AG04449 (cell line): ENCODE data around the gene GPAM.

ENCODE experiments used
- CTCF ChIA-PET: fragments of 350-600 bp; formaldehyde crosslinking; extraction: SDS; loops from one replicate; lab custom pipeline; 2021; ENCODE audit warnings: antibody characterized with exemption; lab: Yijun Ruan, JAX
- POLR2A ChIA-PET: fragments of 400-600, 350-600 bp; formaldehyde crosslinking; extraction: SDS; loops from one replicate; lab custom pipeline; 2020; ENCODE audit warnings: antibody characterized with exemption, inconsistent platforms; lab: Yijun Ruan, JAX
- DNase-seq: peaks from one replicate; pipeline ENCODE4 v3.0.0-alpha.2; 2010; ENCODE audit warnings: low read depth, low spot score
- H3K4me3 ChIP-seq: 2 replicates; pipeline ENCODE4 v1.5.1; 2011; ENCODE audit warnings: low read depth, mild to moderate bottlenecking, control low read depth, low read length
- TF ChIP-seq, protein P1 (sequence below): IDR thresholded peaks from one replicate; pipeline ENCODE4 v1.5.1; 2011; ENCODE audit warnings: mild to moderate bottlenecking, moderate library complexity, low read length, control low read depth, inconsistent platforms; ENCODE audit not compliant: insufficient read depth; ENCODE audit errors: missing control alignments

Gene GPAM

GRCh38 chr10:112191041-112191590 lies 7.6 kb upstream of the GPAM start:
- ChIA-PET CTCF (interaction anchor here (0.8 kb wide), 1 partner anchor 54 kb away, joined by 3 read pairs; no protein-coding TSS in a partner anchor), POLR2A (no interaction called here)
- DNase-seq, result no peak

GRCh38 chr10:112189465-112189864 lies 5.9 kb upstream of the GPAM start:
- ChIA-PET CTCF (interaction anchor here (0.6 to 1.9 kb wide), 4 partner anchors 52 to 143 kb away, joined by 3 to 8 read pairs (median 6); no protein-coding TSS in a partner anchor), POLR2A (no interaction called here)
- TF ChIP-seq, protein P1, sequence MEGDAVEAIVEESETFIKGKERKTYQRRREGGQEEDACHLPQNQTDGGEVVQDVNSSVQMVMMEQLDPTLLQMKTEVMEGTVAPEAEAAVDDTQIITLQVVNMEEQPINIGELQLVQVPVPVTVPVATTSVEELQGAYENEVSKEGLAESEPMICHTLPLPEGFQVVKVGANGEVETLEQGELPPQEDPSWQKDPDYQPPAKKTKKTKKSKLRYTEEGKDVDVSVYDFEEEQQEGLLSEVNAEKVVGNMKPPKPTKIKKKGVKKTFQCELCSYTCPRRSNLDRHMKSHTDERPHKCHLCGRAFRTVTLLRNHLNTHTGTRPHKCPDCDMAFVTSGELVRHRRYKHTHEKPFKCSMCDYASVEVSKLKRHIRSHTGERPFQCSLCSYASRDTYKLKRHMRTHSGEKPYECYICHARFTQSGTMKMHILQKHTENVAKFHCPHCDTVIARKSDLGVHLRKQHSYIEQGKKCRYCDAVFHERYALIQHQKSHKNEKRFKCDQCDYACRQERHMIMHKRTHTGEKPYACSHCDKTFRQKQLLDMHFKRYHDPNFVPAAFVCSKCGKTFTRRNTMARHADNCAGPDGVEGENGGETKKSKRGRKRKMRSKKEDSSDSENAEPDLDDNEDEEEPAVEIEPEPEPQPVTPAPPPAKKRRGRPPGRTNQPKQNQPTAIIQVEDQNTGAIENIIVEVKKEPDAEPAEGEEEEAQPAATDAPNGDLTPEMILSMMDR, result no peak
- no peak overlapping the region for H3K4me3 ChIP-seq
- no peak for DNase-seq

More at GRCh38 chr10:112191041-112191590, 7.6 kb upstream of the GPAM start:
- TF ChIP-seq, protein P1, result no peak
- H3K4me3 ChIP-seq, result no peak overlapping the region

DNA sequence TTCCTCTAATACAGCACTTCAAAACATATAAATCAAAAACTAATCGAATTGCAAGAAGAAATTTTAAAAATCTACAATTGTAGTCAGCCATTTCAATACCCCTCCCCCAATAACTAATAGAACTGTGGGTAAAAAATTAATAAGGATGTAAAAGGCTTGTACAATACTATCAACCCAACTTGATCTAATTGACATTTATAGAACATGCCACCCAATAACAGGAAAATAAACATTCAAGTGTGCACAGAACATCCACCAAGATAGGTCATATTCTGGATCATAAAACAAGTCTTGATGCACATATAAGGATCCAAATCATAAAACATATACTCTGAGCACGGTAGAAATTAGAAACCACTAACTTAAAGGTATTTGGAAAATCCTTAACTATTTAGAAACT lies 4.0 kb upstream of the GPAM start:
- no peak for DNase-seq
- TF ChIP-seq, protein P1, result no peak
- H3K4me3 ChIP-seq, result no peak overlapping the region
- CTCF ChIA-PET, result interaction anchor here (1.2 to 2.3 kb wide), 3 partner anchors 119 to 126 kb away, joined by 3 to 5 read pairs (median 5); no protein-coding TSS in a partner anchor
- POLR2A ChIA-PET, result no interaction called here

DNA sequence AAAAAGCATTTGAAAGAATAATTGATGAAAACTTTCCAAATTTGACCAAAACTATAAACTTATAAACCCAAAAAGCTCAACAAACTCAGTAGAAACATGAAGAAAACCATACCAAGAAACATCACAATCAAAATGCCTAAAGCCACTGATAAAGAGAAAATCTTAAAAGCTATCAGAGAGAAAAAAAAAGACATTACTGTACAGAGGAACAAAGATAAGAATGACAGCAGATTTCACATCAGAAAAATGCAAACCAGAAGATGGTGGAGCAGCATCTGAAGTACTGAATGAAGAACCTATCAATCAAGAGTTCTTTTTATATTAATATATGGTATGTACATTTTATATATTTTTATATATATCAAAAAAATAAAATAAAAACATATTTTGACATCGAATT lies 2.4 kb upstream of the GPAM start:
- POLR2A ChIA-PET, result no interaction called here
- TF ChIP-seq, protein P1, result no peak
- no peak for DNase-seq
- H3K4me3 ChIP-seq, result no peak overlapping the region
- CTCF ChIA-PET, result interaction anchor here (1.3 to 2.3 kb wide), 3 partner anchors 48 to 122 kb away, joined by 4 to 5 read pairs (median 5); no protein-coding TSS in a partner anchor

DNA sequence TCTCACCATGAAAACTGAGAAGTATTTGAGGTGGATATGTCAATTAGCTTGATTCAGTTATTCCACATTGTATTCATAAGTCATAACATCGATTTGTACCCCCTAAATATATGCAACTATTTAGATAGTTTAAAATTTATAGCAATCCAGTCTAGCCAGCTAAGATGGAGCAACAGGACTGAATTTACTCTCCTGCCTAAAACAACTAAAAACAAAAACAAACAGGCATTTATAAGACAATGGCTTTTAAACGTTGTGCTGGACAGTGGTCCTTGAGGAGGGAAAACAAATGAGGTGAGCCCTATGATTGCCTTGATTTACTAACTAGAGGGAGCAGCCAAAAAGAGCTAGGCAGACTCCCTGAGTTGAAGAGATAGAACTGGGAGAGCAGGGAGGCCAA lies 814 bp upstream of the GPAM start:
- ChIA-PET POLR2A (interaction anchor here (1.2 kb wide), 1 partner anchor 48 kb away, joined by 3 read pairs; no protein-coding TSS in a partner anchor), CTCF (interaction anchor here (0.9 to 5.8 kb wide), 7 partner anchors 12 to 142 kb away, joined by 3 to 68 read pairs (median 8); no protein-coding TSS in a partner anchor)
- H3K4me3 ChIP-seq, result peak overlapping the region; percentile 96
- TF ChIP-seq, protein P1, result no peak
- DNase-seq, result no peak

DNA sequence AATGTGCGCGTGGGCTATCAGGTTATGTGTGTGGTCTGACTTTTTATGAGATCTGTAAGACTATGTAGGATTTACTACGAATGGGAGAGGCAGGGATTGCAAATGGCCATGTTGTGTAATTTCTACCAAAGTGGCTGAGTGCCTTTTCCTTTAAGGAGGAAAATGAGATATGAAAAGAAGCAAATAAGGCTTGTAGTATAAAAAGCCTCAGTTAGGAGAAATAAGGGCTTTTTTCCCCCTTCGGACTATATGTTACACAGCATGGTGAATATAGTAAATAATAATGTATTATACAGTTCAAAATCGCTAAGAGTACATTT lies 447 bp upstream of the GPAM start:
- DNase-seq, result no peak
- TF ChIP-seq, protein P1, result no peak
- peak overlapping the region; percentile 96 for H3K4me3 ChIP-seq
- CTCF ChIA-PET, result interaction anchor here (0.9 to 5.8 kb wide), 9 partner anchors 12 to 143 kb away, joined by 3 to 68 read pairs (median 6); no protein-coding TSS in a partner anchor
- POLR2A ChIA-PET, result interaction anchor here (1.2 kb wide), 1 partner anchor 47 kb away, joined by 3 read pairs; no protein-coding TSS in a partner anchor
